A549 (cell line): ENCODE measurements around the gene TMEM255B.

Source experiments
- CTCF ChIP-seq: fragments of >200 bp; sonication (Bioruptor Twin); formaldehyde crosslinking; IDR thresholded peaks from 3 replicates; pipeline ENCODE4 v1.5.1; 2016
- EP300 ChIP-seq, 2 experiments: fragments of >200 bp; sonication (Bioruptor Twin); formaldehyde crosslinking; IDR thresholded peaks; 2 replicates in 1 of 2; 3 replicates in 1 of 2; pipeline ENCODE4 v1.6.1; 2016 to 2017
- FOSB ChIP-seq: fragments of 250-450 bp; sonication (Bioruptor Pico); IDR thresholded peaks from 2 replicates; pipeline ENCODE4 v1.5.0; 2020; ENCODE audit warnings: mild to moderate bottlenecking, moderate library complexity
- MAFK ChIP-seq: fragments of 450-650 bp; IDR thresholded peaks from 2 replicates; pipeline ENCODE4 v1.6.1; 2014; ENCODE audit not compliant: partially characterized antibody
- PHF8 ChIP-seq: fragments of 200-600 bp; sonication (generic); IDR thresholded peaks from 2 replicates; pipeline ENCODE4 v1.6.1; 2016; ENCODE audit warnings: low read depth, mild to moderate bottlenecking, antibody characterized with exemption, moderate library complexity, borderline replicate concordance
- POLR2A ChIP-seq: IDR thresholded peaks from 2 replicates; pipeline ENCODE4 v1.6.1; 2012; ENCODE audit warnings: mild to moderate bottlenecking, low read length
- POLR2AphosphoS2 ChIP-seq: conservative IDR thresholded peaks from 2 replicates; pipeline ENCODE4 v1.6.1; 2012; ENCODE audit warnings: low read length, improper control_type of control experiment, inconsistent platforms
- RAD21 ChIP-seq, 2 experiments: fragments of >200 bp in 1 of 2; sonication (Bioruptor Twin) in 1 of 2; formaldehyde crosslinking in 1 of 2; IDR thresholded peaks in 1 of 2; conservative IDR thresholded peaks in 1 of 2; 2 replicates in 1 of 2; 3 replicates in 1 of 2; pipeline ENCODE4 v1.6.1; 2012 to 2018; ENCODE audit warnings: inconsistent platforms in 1 of 2
- RFX5 ChIP-seq: fragments of 450-650 bp; IDR thresholded peaks from 2 replicates; pipeline ENCODE4 v1.7.1; 2014; ENCODE audit warnings: antibody characterized with exemption, mild to moderate bottlenecking, moderate library complexity
- SMC3 ChIP-seq: fragments of >200 bp; sonication (Bioruptor Twin); formaldehyde crosslinking; IDR thresholded peaks from 3 replicates; pipeline ENCODE4 v1.6.1; 2018; ENCODE audit warnings: inconsistent platforms
- USF2 ChIP-seq: fragments of 450-650 bp; IDR thresholded peaks from 2 replicates; pipeline ENCODE4 v1.6.1; 2014; ENCODE audit warnings: antibody characterized with exemption
- TF ChIP-seq, protein P1 (sequence below): IDR thresholded peaks from 2 replicates; pipeline ENCODE4 v1.6.1; 2012

DNA sequence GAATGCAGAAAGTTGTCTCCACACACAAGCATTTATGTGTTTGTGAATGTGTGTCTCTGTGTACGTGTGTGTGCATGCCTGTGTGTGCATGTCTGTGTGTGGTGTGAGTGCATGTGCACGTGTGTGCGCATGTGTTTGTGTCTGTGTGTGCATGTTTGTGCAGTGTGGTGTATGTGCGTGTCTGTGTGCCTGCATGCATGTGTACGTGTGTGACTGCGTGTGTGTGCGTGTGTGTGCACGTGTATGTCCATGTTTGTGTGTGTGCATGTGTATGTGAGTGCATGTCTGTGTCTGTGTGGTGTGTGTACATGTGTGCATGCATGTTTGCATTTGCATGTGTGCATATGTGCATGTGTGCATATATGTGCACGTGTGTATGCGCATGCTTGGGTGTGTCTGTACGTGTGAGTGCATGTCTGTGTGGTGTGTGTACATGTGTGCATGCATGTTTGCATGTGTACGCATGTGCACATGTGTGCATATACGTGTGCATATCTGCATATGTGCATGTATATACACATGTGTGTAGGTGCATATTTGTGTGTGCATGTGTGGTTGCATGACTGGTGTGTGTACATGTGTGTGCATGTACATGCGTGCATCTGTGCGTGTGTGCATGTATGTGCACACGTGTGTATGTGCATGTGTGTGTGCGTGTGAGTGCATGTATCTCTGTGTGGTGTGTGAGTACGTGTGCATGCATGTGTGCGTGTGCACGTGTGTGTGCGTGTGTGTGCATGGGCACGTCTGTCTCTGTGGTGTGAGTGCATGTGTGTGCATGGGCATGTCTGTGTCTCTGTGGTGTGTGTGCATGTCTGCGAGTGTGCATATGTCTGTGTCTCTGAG is 8.2 kb upstream of the TMEM255B start:
- TF ChIP-seq CTCF (no peak), RFX5 (no peak), MAFK (no peak), SMC3 (no peak), POLR2A (no peak), USF2 (no peak), POLR2AphosphoS2 (no peak), RAD21 (conservative IDR thresholded peaks at IDR 0.05 in 1 of 2, IDR thresholded peaks at IDR 0.05 in 1 of 2) (no peak), EP300 (IDR thresholded peaks at IDR 0.05) (no peak), PHF8 (no peak), FOSB (CRISPR knock-in tag) (no peak)
- TF ChIP-seq, protein P1, sequence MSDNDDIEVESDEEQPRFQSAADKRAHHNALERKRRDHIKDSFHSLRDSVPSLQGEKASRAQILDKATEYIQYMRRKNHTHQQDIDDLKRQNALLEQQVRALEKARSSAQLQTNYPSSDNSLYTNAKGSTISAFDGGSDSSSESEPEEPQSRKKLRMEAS = no peak
